ENCODE measurements around the gene CRYBA4. TPM values are rescaled to one million over a fixed set of nuclear protein-coding genes. Genes with fewer than 3 reads are reported as not detected.

Gene CRYBA4
- polyA plus RNA-seq, 1 donor (not counting 4 experiments of a cell fraction or from before 2014, with no cell fraction given), result not detected

- dilution Hi-C loops (cut with MboI; ENCODE audit: extremely low pct_ligation_motif_present, low sequenced_read_pairs), result no loop called here
- Histone ChIP-seq H3K36me3 (ENCODE audit: control insufficient read depth in 2 of 2, extremely low read depth in 1 of 2, insufficient read depth in 2 of 2, low read length in 2 of 2) (no peaks in the 10 kb centered on the region), H3K4me3 (ENCODE audit: control insufficient read depth in 2 of 3, extremely low read depth in 1 of 3, insufficient read depth in 2 of 3, low read depth in 1 of 3, low read length in 3 of 3) (no peak overlapping the region), H3K4me1 (ENCODE audit: control insufficient read depth, extremely low read depth, insufficient read depth, low read length) (peaks cover 7% of the 10 kb centered on the region), H2AFZ (ENCODE audit: control insufficient read depth, low read length) (no peak overlapping the region), H3K9ac (ENCODE audit: control insufficient read depth, extremely low read depth, insufficient read depth, low read length) (no peak overlapping the region), H3K27me3 (ENCODE audit: control insufficient read depth, extremely low read depth, insufficient read depth, low read length) (peaks cover 34% of the 10 kb centered on the region), H3K79me2 (ENCODE audit: control insufficient read depth, insufficient read depth, low read length) (no peaks in the 10 kb centered on the region), H3K9me3 (ENCODE audit: control insufficient read depth, low read depth, low read length) (no peaks in the 10 kb centered on the region), H4K20me1 (ENCODE audit: control insufficient read depth, extremely low read depth, insufficient read depth, low read length) (no peaks in the 10 kb centered on the region), H3K27ac (ENCODE audit: control insufficient read depth, insufficient read depth, low read length) (no peak overlapping the region), H3K9me1 (ENCODE audit: control insufficient read depth, extremely low read depth, insufficient read depth, low read length) (no peaks in the 10 kb centered on the region), H3K4me2 (ENCODE audit: control insufficient read depth, extremely low read depth, insufficient read depth, low read depth, low read length) (no peak overlapping the region)
- TF ChIP-seq CTCF (optimal IDR thresholded peaks at IDR 0.05 in 1 of 3, IDR thresholded peaks at IDR 0.05 in 1 of 3, conservative IDR thresholded peaks at IDR 0.05 in 1 of 3; ENCODE audit: extremely low read depth in 1 of 3, insufficient read depth in 2 of 3, low read length in 3 of 3) (no peak), EZH2 (IDR thresholded peaks at IDR 0.05; ENCODE audit: low read length) (no peak)
- FAIRE-seq, result no peak
- DNase-seq (ENCODE audit: low read depth, low spot score), result no peak
These were observed 24.4 kb downstream of the CRYBA4 start for GRCh38 chr22:26646158-26646557.

GRCh38 chr22:26648011-26648497 is 26.3 kb downstream of the CRYBA4 start:
- peaks cover 42% of the 10 kb centered on the region for H3K27me3 ChIP-seq (ENCODE audit: control insufficient read depth, extremely low read depth, insufficient read depth, low read length)
- H3K4me2 ChIP-seq (ENCODE audit: control insufficient read depth, extremely low read depth, insufficient read depth, low read depth, low read length), result no peak overlapping the region
- no peaks in the 10 kb centered on the region for H3K79me2 ChIP-seq (ENCODE audit: control insufficient read depth, insufficient read depth, low read length)
- no peaks in the 10 kb centered on the region for H3K9me3 ChIP-seq (ENCODE audit: control insufficient read depth, low read depth, low read length)
- H3K36me3 ChIP-seq (ENCODE audit: control insufficient read depth in 2 of 2, extremely low read depth in 1 of 2, insufficient read depth in 2 of 2, low read length in 2 of 2), result no peaks in the 10 kb centered on the region
- no peak for FAIRE-seq
- H2AFZ ChIP-seq (ENCODE audit: control insufficient read depth, low read length), result no peak overlapping the region
- no peak overlapping the region for H3K4me3 ChIP-seq (ENCODE audit: control insufficient read depth in 2 of 3, extremely low read depth in 1 of 3, insufficient read depth in 2 of 3, low read depth in 1 of 3, low read length in 3 of 3)
- no peak for TF ChIP-seq EZH2 (IDR thresholded peaks at IDR 0.05; ENCODE audit: low read length)
- TF ChIP-seq CTCF (optimal IDR thresholded peaks at IDR 0.05 in 1 of 3, IDR thresholded peaks at IDR 0.05 in 1 of 3, conservative IDR thresholded peaks at IDR 0.05 in 1 of 3; ENCODE audit: extremely low read depth in 1 of 3, insufficient read depth in 2 of 3, low read length in 3 of 3), result no peak
- no peak overlapping the region for H3K9ac ChIP-seq (ENCODE audit: control insufficient read depth, extremely low read depth, insufficient read depth, low read length)
- no peaks in the 10 kb centered on the region for H4K20me1 ChIP-seq (ENCODE audit: control insufficient read depth, extremely low read depth, insufficient read depth, low read length)
- dilution Hi-C loops (cut with MboI; ENCODE audit: extremely low pct_ligation_motif_present, low sequenced_read_pairs), result no loop called here
- DNase-seq (ENCODE audit: low read depth, low spot score), result no peak
- H3K9me1 ChIP-seq (ENCODE audit: control insufficient read depth, extremely low read depth, insufficient read depth, low read length), result no peaks in the 10 kb centered on the region
- peaks cover 7% of the 10 kb centered on the region for H3K4me1 ChIP-seq (ENCODE audit: control insufficient read depth, extremely low read depth, insufficient read depth, low read length)
- no peak overlapping the region for H3K27ac ChIP-seq (ENCODE audit: control insufficient read depth, insufficient read depth, low read length)
